GM21528 (cell line): ENCODE results near the gene ADAMTS19.

Experiments
- ATAC-seq: cut with Tn5 transposase; IDR thresholded peaks from one replicate; pipeline ENCODE4 v1.9.1; 2021; ENCODE audit warnings: mild to moderate bottlenecking, moderate library complexity; ENCODE audit not compliant: unreplicated experiment, low FRiP score

ADAMTS19 gene

DNA sequence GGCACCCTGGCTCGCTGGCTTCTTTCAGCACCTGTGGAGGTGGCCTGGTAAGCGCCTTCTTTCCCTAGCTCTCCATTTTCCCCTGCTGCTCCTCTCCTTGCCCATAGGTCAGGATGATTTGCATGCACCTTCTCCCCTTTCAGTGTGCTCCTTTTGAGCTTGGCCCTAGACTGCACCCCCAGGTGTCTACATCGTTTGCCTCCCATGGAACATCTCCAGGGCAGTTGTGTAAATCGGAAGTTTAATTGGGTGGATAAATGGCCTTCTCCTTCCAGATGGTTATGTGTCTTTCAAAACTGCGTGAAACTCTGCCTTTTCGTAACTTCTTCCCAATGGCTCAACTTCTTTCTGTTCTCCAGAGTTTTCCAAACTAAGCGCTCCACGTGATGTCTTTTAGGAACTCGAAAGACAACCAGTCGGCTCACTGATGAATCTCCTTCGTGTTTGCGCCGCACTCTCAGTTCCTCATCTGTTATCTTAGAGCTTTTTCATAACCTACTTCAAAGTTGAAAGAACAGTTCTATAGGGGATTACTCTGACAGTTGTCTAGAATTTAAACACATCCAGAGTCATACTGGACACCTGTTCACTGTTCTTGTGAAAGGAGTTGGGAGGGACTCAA lies 1.7 kb downstream of the ADAMTS19 start:
- ATAC-seq = no peak

DNA sequence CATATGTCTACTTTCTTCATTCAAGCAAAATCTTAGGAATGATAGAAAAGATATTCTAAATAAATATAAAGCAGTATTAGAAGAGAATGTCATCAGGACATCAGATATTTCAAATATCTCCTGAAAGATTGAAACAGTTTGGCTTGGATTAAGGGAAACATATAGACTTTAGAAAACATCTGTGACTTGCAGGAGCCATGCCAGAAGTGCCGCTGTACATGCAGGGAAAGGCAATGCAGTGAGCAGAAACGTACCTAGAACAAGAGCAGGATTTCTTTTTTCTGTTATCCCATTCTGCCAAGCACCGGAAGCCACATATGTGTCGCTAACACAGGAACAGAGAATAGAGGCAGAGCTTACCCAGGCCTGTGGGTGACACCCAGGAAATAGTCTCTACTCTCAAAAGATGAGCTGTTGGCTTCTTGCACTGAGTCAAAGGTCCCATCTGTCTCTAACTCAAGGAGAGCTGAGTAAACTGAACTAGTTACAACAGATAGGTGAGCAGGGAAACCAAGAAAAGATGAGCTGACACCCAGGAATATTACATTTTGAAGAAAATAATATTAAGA lies 5.8 kb downstream of the ADAMTS19 start:
- ATAC-seq = no peak

DNA sequence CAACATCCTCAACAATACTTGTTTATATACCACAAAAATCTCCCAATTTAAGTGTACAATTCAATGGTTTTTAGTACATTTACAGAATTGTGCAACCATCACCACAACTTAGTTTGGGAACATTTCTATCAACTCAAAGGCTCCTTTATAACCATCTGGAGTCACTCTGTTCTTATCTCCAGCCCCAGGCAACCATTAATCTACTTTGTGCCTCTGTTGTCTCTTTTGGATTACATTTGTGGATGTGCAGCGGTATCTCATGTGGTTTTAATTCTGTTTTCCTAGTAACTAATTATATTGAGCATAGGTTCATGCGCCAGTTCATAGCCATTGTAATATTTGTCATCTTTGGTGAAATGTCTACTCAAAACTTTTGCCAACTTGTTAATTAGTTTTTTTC lies 14.4 kb downstream of the ADAMTS19 start:
- no peak for ATAC-seq

DNA sequence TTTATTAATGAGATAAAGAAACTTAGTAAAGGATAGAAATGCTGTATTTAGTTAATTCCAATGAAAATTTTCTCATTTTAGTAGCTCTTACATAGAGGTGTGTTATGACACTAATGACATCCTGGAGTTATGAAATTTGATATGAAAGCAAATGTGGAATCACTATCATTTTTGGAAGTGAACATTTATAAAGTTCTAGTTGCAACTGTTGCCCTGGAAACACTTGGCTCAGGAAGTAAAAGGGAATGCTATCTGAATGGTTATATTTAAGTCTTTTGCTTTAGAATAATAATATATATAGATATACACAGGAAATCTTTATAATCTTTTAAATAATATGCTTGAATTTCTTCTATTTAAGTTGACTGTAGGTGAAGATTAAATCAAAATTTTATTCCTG lies 16.7 kb downstream of the ADAMTS19 start:
- no peak for ATAC-seq

GRCh38 chr5:129477532-129477931 lies 17.4 kb downstream of the ADAMTS19 start:
- no peak for ATAC-seq

DNA sequence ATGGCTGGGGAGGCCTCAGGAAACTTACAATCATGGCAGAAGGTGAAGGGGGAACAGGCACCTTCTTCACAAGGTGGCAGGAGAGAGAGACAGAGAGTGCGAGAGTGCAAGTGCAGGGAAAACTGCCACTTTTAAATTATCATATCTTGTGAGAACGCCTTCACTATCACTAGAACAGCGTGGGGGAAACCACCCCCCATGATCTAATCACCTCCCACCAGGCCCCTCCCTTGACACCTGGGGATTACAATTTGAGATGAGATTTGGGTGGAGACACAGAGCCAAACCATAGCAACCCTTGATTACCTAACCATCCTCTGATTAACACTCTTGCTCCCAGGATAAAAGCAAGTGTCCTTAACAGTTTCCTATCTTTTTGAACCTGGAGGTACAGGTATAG lies 21.1 kb downstream of the ADAMTS19 start:
- ATAC-seq = no peak

DNA sequence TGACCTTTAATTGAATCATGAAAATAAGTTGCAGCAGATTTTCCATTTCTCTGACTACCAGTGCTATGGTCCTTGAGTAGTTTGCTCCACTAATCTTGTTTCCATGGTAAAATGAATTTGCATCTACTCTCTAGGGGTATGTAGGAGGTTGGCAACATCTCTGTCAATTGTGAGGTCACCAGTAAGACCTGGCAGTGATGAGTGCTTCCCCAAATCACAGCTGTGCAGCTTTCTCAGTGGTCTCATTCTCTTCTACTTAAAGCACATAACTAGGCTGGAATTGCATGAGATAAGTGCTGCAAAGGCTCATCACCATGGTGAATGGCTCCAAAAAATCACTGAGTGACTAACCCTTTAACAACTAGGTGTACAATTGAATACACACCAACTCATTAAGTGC lies 36.3 kb downstream of the ADAMTS19 start:
- no peak for ATAC-seq

DNA sequence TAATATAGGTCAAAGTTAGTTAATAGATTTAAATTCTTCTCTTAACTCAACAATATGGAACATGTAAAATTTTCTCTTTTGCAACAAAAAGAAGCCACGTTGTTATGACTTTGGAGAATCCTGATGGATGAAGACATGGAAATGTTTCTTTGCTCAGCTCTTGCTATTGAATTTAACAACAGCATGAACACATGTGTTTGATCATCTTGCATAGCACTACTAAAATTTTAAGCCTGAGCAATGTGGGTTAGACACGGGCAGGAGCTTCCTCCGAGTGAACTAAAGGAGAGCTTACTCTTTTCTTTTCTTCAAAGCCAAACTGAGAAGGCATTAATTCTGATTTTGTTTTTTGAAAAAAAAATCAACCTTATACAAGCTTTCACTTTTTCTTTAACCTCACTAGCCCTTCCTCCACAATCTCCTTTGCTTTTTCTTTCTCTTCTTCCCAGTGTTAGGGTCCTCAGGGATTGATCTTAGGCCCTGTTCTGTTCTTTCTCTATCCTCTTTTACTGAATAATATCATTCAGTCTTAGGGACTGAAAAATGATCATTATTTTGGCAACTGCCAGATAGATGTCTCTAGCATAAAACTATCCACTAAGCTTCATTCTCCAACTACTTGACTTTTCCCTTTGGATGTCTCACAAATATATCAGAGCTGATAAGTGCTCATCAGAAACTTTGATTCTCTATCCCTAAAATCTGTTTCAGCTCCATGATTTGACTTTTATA lies 36.9 kb downstream of the ADAMTS19 start:
- no peak for ATAC-seq

- ATAC-seq = no peak
These were observed 39.2 kb downstream of the ADAMTS19 start for GRCh38 chr5:129499208-129499852.

DNA sequence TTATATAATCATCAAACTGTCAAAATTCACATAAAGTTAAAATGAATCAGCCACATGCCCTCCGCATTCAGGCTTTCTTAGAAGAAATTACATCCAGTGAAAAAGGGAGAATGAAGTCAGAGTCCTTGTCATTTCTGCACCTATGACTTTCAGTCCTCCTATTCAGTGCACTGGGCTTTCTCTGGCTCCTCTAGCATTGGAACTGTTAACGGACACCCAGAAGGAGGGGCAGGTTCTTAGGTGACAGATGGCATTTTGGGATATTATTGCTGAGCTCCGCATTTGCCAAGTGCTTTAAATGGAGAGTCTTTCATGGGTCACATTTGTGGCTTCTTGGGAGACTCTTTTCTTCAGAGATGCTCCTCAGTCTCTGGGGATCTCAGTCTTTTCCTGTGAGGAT lies 40.0 kb downstream of the ADAMTS19 start:
- no peak for ATAC-seq

- ATAC-seq = no peak
These were observed 46.0 kb downstream of the ADAMTS19 start for GRCh38 chr5:129506086-129506485.

DNA sequence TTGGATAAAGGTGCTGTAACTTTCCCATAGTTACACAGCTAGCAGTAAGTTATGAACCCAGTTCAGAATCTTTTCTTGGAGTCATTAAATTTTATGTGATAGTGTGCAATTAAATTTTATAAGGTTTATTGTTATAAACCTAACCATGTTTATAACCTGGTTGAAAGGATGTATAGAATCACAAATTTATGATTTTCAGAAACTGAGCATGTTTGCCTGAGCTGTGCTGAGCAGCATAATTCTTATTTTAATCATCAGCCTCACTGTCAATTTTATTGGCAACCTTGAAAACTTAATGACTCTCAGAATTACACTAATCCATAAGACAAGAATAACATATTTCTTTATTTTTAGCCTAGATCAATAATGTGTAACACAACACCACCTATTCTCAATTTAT lies 46.9 kb downstream of the ADAMTS19 start:
- no peak for ATAC-seq

DNA sequence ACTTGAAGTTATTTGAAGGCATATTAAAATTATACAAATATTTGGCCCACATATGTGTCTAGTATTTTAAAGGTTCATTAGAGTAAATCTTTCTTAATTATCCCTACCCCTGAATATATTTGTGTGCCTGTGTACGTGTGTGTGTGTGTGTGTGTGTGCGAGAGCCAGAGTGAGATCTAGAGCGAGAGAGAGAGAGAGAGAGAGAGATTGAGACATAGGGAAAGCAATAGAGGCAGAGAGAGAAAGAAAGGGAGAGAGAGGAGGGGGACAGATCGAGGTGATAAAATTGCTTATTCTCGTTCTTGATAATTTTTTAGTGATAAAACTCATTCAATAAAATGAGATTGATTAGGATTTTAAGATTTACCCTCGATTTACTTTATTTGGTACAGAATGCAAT lies 47.4 kb downstream of the ADAMTS19 start:
- ATAC-seq = no peak

- no peak for ATAC-seq
These were observed 48.5 kb downstream of the ADAMTS19 start for GRCh38 chr5:129508606-129509005.

DNA sequence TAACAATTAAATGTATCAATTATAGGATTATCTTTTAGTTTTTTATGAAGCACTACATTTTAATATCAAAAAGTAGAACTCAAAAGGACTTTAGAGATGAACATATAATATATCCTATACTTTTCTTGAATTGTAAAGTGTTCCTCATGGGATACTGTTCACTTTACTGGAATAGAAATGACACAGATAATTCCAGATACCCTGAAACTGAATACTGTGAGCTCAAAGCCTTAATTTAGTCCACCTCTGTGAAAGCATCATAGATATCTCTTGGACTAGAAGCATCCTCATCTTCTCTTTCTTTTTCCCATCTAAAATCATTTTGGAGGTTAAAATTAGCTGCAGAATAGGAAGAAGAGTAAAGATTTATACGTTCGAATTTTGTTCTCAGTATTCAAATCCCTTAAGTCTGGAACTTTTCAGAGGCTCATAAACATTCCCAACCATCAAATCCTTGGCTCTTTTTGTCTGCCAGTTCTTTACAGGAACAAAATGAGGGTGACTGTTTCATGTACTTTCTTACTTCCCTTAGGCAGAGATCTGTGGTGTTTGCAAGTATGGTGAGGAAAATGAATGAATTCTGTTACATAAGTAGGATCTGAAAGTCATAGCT lies 49.4 kb downstream of the ADAMTS19 start:
- ATAC-seq = no peak

GRCh38 chr5:129511291-129511690 lies 51.2 kb downstream of the ADAMTS19 start:
- ATAC-seq = no peak

- no peak for ATAC-seq
These were observed 81.0 kb downstream of the ADAMTS19 start for GRCh38 chr5:129541051-129541450.

DNA sequence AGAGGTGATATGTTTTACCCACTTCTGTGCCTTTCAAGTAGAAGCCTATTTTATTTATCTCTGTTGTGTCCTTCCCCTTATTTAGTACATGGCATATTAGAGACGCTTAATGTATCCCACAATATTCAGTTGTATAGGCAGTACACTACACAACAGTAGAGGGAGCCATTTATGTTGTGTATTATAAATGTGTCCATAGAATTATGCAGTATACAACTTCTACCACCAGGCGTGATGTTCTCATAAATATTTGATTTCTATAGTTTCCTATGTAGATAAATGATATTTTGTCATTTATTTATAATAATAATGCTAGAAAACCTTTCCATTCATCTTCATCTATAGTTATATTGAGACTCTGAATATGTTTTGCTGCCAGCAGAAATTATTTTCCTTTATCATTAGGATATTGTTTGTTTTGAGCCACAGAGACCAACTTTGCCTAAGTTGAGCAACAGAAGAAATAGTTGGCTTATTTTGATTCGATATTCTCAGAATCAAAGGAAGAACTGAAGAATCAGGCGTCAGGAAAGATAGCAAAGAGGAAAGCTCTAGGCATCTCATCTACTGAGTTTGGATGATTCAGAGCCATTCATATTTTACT lies 81.7 kb downstream of the ADAMTS19 start:
- peak; percentile 72 for ATAC-seq

DNA sequence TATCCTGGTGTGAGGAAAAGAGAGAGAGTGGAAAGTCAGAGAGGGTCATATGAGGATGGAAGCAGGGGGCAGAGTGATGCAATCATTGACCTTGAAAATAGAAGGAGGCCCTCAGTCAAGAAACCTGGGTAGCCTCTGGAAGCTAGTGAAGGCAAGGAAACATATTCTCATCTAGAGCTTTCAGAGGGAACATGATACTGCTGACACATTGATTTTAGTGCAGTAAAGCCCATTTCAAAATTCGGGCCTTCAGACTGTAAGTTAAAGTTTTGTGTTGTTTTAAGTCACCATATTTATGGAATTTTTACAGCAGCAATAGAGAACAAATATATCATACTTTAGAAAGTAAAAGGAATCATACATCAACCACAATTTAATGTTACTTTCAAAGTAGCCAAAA lies 87.0 kb downstream of the ADAMTS19 start:
- ATAC-seq = no peak

- ATAC-seq = no peak
These were observed 94.2 kb downstream of the ADAMTS19 start for GRCh38 chr5:129554134-129554904.
